Measurements from ENCODE around the gene LSS. TPM values are rescaled to one million over a fixed set of nuclear protein-coding genes. Genes with fewer than 3 reads are reported as not detected.
"Not testable (repeated sequence)": the region's sequence is repeated elsewhere in the genome, so short reads cannot be mapped to it uniquely, and the experiment has no call there.

The LSS gene
- polyA plus RNA-seq, 3 donors = 30.3 to 41.8 (median 34.3) TPM

DNA sequence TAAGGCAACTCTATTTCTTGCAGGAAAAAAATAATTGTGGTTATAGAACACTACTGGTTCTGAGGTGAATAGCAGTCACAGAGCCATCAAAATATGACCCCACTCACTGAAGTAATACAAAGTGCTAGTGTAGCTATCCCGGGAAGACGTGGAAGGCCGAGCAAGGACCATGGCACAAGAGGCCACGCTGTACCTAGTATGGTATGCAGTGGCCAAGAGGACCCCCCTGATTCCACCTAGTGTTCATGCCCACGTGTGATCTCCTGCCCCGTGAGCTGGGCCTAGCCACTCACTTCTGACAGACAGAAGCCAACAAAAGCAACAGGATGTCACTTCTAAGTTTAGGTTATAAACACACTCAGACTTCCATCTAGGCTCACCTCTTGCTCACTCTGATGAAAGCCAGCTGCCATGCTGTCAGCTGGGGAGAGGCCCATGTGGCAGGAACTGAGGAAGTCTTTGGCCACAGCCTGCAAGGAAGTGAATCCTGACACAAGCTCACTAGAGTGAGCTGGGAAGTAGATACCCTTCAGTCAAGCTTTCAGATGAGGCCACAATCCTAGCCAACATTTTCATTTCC is 21.7 kb upstream of the LSS start:
- DNase-seq (ENCODE audit: extremely low read depth in 1 of 11, low read depth in 9 of 11, low spot score in 4 of 11) = no peak

DNA sequence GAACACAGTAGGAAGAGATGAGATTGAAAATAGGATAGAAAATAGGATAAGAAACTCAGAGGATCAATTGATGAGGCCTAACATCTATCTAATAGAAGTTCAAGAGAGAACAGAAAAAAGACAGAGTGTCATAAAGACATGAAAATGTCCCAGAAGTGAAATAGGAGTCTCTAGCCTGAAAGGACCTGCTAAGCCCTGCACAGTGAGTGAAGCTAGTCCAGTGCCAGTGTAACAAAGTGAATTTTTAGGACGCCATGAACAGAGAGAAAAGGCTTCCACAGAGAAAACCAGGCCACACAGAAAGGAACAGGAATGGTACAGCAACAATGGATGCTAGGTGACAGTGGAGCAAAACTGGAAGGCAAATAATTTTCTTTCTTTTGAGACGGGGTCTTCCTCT is 20.3 kb upstream of the LSS start:
- no peak for DNase-seq (ENCODE audit: extremely low read depth in 1 of 11, low read depth in 9 of 11, low spot score in 4 of 11)

DNA sequence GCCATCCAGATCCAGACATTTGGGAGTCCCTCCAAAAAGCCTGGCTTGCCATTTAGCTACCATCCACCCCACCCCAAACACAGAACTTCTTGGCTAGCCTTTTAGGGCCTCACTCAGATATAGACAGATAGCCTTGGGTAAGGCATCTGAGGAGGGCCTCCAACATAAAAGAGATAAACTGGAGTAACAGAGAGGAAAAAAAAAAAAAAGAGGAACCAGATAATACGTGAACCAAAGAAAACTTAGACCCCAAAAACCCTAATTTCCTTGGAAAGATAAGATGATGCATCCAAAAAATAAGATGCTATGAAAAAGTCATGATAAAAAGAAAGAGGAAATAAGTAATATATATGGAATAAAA is 19.8 kb upstream of the LSS start:
- no peak for DNase-seq (ENCODE audit: extremely low read depth in 1 of 11, low read depth in 9 of 11, low spot score in 4 of 11)

DNA sequence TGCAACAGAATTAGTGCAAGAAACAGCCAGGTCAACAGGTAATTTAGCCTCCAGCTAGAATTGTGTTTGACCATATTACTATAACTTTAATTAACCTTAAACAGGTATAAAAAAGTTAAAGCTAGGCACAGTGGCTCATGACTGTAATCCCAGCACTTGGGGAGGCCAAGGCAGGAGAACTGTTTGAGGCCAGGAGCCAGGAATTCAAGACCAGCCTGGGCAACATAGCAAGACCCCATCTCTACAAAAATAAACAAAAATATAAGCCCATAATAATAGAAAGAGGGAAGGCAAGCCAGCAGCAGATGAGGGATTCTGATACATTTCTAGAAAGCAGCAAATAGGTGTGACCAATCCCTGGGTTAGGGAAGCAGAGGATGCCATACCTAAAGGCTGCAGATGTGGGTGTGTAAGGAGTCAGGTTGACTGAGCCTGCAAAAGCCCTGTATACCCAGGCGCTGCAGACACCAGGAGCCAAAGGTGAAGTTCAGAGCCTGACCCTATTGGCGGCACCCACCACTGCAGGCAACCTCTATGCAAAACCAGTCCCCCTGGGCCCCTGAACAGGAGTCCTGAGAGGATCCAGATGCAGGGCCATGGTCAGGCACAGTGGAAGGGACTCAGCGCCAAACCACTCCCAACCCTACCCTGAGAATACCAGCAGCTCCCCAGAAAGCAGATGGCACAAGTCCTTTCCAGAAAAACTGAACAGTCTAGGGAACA is 19.3 kb upstream of the LSS start:
- no peak for DNase-seq (ENCODE audit: extremely low read depth in 1 of 11, low read depth in 9 of 11, low spot score in 4 of 11)

DNA sequence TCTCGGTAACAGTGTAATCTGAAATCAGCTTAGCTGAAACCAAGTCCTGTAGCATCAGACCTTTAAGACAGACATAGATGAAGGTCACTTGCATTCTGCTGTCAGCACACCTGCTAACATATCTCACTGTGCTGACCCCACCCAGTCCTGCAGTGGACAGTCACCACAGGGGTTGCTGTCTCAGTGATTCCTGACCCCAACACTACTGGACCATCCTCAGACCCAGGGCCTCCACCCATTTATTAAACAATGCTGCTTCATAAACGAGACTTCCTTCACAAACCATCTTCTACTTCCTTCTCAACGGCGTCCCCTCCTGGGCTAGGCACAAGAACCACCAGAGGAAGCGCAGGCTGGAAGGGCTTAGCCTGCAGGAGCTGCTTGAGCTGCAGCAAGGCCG is 17.8 kb upstream of the LSS start:
- no peak for DNase-seq (ENCODE audit: extremely low read depth in 1 of 11, low read depth in 9 of 11, low spot score in 4 of 11)

DNA sequence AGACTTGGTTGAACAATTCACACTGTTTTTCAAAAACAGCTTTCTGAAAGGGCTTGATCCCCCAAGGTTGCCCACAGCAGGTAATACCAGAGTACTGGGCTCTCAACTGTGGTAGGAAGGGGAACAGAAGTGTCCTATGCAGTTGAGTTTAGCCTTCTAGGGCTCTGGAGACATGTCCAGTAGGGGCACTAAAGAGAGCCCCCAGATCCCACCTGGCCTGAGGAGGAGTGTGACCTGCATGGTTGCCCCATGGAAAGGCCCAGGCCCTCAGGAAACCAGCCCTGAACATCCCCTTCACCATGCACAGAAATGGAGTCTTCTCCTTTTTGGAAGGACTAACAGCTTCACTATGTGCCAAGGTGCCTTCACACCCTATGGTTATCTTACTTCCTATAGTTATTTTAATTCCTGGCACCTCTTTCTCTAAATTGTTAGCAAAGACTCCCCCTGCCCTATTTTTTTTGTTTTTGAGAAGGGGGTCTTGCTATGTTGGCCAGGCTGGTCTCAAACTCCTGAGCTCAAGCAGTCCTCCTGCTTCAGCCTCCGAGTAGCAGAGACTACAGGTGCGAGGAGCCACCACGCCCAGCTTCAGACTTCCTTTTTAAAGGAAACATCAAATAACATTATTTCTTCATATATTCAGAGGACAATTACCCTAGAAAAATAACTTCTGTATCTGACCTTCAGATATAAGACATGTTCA is 16.8 kb upstream of the LSS start:
- DNase-seq (ENCODE audit: extremely low read depth in 1 of 11, low read depth in 9 of 11, low spot score in 4 of 11) = no peak

DNA sequence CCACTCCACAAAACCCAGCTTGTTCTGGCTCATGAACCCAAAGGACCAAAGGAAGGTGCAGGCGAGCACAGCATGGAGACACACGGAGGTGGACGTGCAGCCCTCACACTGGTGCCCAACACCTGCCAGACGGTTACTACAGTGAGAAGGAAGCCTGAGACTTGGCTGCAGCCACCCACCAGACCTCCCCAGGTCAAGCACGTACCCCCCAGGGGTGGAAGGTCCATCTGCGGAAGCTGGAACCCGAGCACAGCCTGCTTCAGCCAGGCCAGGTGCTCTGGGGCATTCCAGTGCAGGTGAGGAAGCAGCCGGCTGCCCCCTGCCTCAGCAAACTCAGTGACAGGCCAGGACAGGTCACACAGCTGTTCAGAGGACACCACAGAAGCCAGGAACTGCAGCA is 16.0 kb upstream of the LSS start:
- no peak for DNase-seq (ENCODE audit: extremely low read depth in 1 of 11, low read depth in 9 of 11, low spot score in 4 of 11)

DNA sequence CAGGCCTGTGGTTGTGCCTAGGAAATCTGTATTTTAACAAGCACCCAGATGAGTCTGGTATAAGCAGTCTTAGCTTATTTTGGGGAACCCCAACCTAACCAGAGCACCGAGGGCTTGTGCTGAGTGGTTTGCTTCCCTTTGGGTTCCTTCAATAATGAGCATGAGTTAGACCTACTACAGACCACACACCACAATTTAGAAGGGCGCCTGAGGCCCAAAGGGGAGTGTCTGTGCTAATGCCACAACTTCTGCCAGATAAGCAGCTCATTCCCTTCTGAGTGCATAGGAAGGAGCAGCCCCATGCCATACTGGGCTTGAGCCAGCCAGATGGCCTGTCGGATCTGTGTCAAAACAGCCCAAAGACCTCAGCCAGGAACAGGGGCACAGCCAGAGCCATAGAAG is 15.4 kb upstream of the LSS start:
- DNase-seq (ENCODE audit: extremely low read depth in 1 of 11, low read depth in 9 of 11, low spot score in 4 of 11) = no peak

DNA sequence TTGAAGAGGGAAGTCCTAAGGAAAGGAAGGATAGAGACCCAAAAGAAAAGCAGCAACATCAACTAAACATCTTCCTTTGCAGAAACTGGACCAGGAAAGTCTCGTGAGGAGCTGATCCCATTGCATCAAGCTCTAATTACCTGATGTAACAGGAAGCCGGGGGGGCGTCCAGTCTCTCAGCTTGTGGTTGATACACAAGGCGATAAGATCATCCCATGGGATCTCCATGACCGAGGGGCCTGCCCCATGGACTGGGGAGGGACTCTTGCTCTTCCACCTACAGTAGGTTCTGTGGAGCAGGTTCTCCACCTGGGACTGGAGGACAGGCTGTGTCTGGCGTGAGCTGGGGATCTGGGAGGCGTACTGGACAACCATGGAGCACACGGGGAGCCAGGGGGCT is 14.8 kb upstream of the LSS start:
- no peak for DNase-seq (ENCODE audit: extremely low read depth in 1 of 11, low read depth in 9 of 11, low spot score in 4 of 11)

DNA sequence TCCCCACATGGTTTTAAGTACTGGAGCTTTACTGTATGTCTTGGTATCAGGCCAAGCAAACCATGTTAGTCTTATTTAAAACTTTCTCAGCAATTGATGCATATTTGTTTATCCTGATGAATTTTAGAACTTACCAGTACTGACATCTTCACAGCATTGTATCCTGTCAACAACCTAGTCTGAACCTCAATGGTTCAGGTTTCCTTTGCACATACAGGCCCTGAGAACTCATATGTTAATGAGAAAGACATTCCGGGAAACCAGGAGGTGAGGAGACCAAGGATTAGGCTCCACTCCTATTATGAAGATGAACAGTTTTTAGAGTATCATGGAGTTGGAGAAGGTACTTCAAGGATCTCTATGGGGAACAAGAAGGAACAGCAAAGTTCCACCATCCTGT is 13.0 kb upstream of the LSS start:
- not testable (repeated sequence) for DNase-seq (ENCODE audit: extremely low read depth in 1 of 11, low read depth in 9 of 11, low spot score in 4 of 11)

DNA sequence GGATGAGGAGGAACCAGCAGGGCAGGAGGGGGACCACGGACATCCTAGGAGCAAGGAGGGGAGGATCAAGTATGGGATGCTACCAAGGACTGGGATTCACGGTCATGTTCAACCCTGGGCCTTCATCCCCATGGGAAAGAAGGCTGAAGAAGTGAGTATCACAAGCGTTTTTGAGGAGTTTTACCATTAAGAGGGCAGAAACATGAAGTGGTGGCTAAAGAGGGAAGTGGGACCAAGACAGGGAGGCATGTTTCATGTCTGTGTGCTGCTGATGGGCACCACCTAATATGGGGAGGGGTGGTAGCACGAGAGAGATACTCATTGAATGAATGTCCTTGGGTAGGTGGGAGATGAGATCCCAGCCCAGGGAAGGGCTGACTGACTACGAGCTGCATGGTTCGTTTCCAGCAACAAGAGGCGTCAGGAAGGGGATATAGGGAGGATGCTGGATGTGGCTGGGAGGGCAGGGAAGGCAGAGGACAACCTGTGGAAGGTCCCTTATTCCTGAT is 11.3 kb upstream of the LSS start:
- no peak for DNase-seq (ENCODE audit: extremely low read depth in 1 of 11, low read depth in 9 of 11, low spot score in 4 of 11)

DNA sequence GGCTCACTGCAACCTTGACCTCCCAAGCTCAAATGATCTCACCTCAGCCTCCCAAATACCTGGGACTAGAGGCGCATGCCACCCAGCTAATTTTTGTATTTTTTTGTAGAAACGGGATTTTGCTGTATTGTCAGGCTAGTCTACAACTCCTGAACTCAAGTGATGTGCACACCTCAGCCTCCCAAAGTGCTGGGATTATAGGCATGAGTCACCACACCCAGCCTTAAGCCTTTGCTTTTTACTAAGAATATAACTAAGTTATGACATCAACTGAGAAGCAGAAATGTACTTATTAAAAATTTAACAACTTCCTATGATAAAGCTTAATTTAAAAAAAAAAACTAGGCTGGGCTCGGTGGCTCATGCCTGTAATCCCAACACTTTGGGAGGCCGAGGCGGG is 8.9 kb upstream of the LSS start:
- no peak for DNase-seq (ENCODE audit: extremely low read depth in 1 of 11, low read depth in 9 of 11, low spot score in 4 of 11)

DNA sequence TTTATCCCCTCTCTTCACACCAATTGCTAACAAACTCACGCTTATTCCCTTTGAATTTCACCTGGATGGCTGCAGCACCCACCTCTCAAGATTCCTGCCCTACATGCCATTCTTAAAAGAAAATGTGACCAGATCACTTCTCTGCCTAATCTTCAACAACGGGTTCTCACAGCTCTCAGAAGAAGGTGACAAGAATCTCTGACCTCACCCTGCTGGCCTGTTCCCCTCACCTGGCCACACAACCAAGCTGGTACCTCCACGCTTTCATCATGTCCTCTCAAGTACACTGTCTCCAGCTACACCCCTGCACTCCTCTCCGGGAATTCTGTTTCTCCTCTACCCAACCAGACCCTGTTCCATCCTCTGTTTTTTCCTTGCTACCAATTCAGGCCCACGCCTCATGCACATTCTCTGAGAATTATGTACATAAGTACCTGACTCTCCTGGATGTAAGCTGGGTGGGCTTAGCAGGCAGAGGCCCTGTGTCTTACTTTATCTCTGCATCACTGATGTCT is 5.9 kb upstream of the LSS start:
- DNase-seq (ENCODE audit: extremely low read depth in 1 of 11, low read depth in 9 of 11, low spot score in 4 of 11) = no peak

DNA sequence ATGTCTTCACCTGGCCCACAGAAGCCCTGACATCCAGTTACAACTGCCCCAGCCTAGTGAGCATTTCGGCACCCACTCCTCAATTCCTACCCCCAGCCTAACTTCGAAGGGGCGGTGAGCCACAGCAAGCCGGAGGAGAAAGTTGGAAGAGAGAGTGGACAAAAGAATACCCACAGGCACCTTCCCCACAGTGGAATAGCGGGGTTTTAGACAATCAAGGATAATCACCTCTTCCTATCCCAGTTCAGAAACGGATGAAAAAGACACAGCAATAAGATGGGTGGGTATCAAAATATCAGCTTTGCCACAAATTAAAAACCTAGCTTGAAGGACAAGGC is 1.3 kb upstream of the LSS start:
- no peak for DNase-seq (ENCODE audit: extremely low read depth in 1 of 11, low read depth in 9 of 11, low spot score in 4 of 11)

DNA sequence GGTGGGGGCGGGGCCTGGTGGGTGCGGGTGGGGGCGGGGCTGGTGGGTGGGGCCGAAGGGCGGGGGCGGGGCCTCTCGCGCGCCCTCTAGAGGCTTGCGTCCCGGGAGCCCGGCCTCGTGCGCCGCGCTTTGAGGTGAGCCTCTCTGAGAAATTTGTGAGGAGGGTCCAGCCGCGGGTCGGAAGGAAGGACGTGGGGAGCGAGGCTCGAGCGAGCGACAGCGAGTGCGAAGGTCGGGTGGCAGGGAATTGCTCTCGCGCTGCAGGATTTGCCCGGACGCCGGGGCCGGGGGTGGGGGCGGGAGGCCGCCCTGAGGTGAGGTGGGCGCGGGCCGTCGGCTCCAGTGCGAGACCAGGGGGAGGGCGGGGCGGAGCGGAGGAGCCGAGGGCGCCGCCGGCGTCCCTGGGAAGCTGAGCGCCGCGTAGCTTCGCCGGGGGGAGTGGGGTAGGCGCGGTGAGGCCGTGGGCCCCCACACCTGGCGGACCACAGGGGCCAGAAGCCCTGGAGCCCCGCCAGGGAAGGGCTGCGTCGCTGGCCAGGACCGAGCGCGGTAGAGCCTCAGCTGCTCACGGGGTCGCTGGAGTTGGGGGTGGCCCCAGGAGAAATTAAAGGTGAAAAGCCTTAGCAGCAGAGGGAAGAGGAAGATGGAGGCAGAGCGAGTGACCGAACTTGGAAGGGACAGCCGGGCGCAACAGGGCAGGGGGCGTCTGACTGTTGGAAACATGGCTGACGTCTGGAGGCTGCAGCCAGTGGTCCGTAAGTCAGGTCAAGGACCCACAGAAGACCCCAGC is 754 bp upstream of the LSS start:
- peak in 4 of 11 donors; percentile 28 to 46 (median 36) for DNase-seq (ENCODE audit: extremely low read depth in 1 of 11, low read depth in 9 of 11, low spot score in 4 of 11)

DNA sequence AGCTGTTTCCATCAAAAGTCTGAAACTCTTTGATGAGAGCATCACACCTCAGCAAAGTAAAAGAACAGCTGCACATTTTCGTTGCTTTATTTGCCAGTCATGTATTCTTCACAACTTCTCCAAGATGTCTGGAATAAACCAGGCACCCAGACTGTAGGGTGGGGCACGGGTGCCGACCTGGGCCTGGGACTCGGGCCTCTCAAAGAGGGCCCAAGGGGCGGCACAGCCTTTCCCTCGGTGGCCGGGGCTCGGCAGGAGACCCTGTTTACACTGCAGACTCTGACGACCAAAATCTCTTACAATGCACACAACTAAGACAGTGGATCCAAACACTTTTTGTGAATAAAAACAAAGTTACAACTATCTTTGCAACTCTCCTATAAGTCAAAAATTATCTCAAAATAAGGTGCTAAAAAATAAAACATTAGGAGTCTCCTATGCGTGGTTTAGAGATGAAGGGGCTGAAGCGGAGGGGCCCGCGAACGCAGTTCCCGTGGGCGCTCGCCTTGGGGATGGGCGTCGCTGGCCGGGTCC is 696 bp downstream of the LSS start:
- no peak for DNase-seq (ENCODE audit: extremely low read depth in 1 of 11, low read depth in 9 of 11, low spot score in 4 of 11)

DNA sequence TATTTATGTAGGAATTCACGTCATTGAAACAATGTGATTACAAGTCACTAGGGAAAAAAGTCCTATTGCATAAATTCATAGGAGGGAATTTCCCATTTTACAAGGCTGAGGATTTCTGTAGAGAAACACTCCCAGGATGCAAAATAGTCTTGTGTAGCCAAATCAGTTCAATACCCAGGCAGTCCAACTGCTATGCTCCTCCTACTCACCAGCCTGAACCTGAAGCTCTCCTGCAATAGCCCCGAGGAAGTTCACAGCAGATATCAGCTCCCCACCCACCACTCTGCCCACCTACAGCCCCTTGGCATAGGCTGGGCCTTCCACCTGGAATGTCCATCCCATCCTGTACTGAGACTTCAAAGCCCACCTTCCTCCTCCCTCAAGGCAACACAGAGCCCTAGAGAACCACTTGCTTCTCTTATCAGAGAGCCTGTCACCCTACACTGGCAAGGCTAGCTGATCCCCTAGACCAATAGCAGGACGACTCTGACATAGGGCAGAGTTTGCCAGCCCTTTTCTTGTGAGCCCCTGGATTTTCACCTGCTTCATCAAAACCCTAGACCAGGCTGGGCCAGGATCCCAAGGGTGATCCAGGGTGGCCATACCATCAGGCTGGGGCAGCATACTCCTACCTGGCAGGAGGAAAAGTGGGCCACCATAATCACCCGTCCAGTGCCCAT is 1.5 kb downstream of the LSS start:
- no peak for DNase-seq (ENCODE audit: extremely low read depth in 1 of 11, low read depth in 9 of 11, low spot score in 4 of 11)

DNA sequence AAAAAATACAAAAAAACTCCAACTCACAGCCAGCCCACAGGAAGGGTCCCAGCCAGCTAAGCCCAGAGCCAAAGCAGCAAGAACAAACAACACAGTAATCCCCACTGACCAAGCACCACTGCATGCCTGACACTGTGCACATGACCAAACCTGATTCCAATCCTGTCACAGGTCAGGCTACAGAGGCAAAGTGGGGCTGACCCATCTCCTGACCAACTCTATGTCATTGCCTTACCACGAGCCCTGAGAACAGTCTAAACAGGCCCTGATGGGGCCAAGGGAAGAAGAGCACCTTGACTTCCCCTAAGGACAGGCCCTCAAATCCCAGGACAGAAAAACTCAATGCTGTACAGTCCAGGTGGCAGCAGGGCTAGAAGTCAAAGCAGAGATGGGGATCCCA is 2.4 kb downstream of the LSS start:
- DNase-seq (ENCODE audit: extremely low read depth in 1 of 11, low read depth in 9 of 11, low spot score in 4 of 11) = no peak

DNA sequence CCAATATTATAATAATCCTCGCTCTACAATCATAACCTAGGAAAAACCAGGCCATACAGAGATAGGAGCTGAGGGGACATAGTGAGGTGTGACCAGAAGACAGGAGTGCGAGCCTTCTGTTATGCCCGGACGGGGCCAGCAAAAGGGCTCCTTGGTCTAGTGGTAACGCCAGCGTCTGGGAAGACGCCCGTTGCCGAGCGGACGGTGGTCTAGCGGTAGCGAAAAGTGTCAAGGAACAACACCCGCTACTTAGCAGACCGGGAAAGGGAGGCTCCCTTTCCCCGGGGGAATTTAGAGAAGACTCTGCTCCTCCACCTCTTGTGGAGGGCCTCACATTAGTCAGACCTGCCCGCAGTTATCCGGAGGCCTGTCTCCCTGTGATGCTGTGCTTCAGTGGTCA is 4.9 kb downstream of the LSS start:
- DNase-seq (ENCODE audit: extremely low read depth in 1 of 11, low read depth in 9 of 11, low spot score in 4 of 11) = not testable (repeated sequence)
